ENCODE measurements around the gene GATAD2A.

GRCh38 chr19:19510432-19510831 lies 105.0 kb downstream of the GATAD2A start:
- TF ChIP-seq, protein P1, sequence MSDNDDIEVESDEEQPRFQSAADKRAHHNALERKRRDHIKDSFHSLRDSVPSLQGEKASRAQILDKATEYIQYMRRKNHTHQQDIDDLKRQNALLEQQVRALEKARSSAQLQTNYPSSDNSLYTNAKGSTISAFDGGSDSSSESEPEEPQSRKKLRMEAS (IDR thresholded peaks at IDR 0.05) = no peak
- TF ChIP-seq POLR2AphosphoS5 (IDR thresholded peaks at IDR 0.05; ENCODE audit: low read depth, low read length) = no peak; the same call in 1 of the 2 replicates
- TF ChIP-seq GTF2F1 (IDR thresholded peaks at IDR 0.05; ENCODE audit: borderline replicate concordance, low read depth, low read length) = no peak
- TF ChIP-seq JUN (IDR thresholded peaks at IDR 0.05; ENCODE audit: low read depth, low read length) = no peak
- no peak for TF ChIP-seq SP1 (IDR thresholded peaks at IDR 0.05; ENCODE audit: low read depth, low read length)
- TF ChIP-seq POLR2A (IDR thresholded peaks at IDR 0.05; ENCODE audit: control extremely low read depth in 1 of 2, low read depth in 2 of 2, low read length in 2 of 2) = no peak; a peak in 1 of 3 replicates
- no peak for TF ChIP-seq TEAD4 (IDR thresholded peaks at IDR 0.05; ENCODE audit: low read depth, low read length)
- TF ChIP-seq, protein P2, sequence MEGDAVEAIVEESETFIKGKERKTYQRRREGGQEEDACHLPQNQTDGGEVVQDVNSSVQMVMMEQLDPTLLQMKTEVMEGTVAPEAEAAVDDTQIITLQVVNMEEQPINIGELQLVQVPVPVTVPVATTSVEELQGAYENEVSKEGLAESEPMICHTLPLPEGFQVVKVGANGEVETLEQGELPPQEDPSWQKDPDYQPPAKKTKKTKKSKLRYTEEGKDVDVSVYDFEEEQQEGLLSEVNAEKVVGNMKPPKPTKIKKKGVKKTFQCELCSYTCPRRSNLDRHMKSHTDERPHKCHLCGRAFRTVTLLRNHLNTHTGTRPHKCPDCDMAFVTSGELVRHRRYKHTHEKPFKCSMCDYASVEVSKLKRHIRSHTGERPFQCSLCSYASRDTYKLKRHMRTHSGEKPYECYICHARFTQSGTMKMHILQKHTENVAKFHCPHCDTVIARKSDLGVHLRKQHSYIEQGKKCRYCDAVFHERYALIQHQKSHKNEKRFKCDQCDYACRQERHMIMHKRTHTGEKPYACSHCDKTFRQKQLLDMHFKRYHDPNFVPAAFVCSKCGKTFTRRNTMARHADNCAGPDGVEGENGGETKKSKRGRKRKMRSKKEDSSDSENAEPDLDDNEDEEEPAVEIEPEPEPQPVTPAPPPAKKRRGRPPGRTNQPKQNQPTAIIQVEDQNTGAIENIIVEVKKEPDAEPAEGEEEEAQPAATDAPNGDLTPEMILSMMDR (IDR thresholded peaks at IDR 0.05; ENCODE audit: control extremely low read depth in 1 of 3, insufficient read depth in 1 of 3, low read depth in 1 of 3, low read length in 3 of 3) = no peak
- no peak for TF ChIP-seq RAD21 (IDR thresholded peaks at IDR 0.05 in 1 of 2, conservative IDR thresholded peaks at IDR 0.05 in 1 of 2; ENCODE audit: low read depth in 2 of 2, low read length in 2 of 2)
- TF ChIP-seq EP300 (IDR thresholded peaks at IDR 0.05; ENCODE audit: borderline replicate concordance in 1 of 2, low read depth in 2 of 2, low read length in 2 of 2) = no peak
- TF ChIP-seq, protein P3, sequence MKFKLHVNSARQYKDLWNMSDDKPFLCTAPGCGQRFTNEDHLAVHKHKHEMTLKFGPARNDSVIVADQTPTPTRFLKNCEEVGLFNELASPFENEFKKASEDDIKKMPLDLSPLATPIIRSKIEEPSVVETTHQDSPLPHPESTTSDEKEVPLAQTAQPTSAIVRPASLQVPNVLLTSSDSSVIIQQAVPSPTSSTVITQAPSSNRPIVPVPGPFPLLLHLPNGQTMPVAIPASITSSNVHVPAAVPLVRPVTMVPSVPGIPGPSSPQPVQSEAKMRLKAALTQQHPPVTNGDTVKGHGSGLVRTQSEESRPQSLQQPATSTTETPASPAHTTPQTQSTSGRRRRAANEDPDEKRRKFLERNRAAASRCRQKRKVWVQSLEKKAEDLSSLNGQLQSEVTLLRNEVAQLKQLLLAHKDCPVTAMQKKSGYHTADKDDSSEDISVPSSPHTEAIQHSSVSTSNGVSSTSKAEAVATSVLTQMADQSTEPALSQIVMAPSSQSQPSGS (IDR thresholded peaks at IDR 0.05; ENCODE audit: low read length) = no peak

Data from H1 (cell line).